OCI-LY3 (cell line): Measurements from ENCODE around the gene KCNJ8.

ENCODE experiments used
- CTCF ChIP-seq: fragments of 200-600, 300-600 bp; sonication (generic); IDR thresholded peaks from 2 replicates; pipeline ENCODE4 v1.5.1; 2014; ENCODE audit warnings: antibody characterized with exemption, low read length, low read depth
- EZH2phosphoT487 ChIP-seq: fragments of 200-600 bp; shearing (Covaris generic); IDR thresholded peaks from 2 replicates; pipeline ENCODE4 v1.6.1; 2018; ENCODE audit warnings: antibody characterized with exemption, mixed run types, low read depth

DNA sequence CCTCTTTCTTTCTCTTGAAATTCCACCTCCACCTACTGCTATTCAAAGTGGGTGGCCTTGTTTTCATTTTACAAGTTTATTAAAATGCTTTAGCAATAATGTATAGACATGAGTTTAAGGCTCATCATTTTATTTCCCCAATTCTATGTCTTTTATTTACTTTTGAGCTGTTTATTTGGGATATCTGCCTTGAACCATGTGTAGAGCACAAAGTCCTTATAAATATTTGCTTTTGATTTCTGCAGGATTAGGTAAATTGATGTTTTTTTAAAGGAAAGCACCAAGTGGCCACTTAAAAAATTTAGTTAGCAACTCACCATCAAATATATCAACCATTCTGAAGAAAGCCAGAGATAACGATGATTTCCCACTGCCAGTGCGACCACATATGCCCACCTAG, 39.8 kb upstream of the KCNJ8 start:
- TF ChIP-seq CTCF (no peak), EZH2phosphoT487 (no peak)
